Right lung (tissue), 10 donors: ENCODE measurements around the gene SRRD. TPM values are rescaled to one million over a fixed set of nuclear protein-coding genes. Genes with fewer than 3 reads are reported as not detected.
"Not testable (repeated sequence)": the region's sequence is repeated elsewhere in the genome, so short reads cannot be mapped to it uniquely, and the experiment has no call there.

Source experiments
- DNase-seq, 2 donors: peaks; one replicate each; pipeline ENCODE4 v3.0.0-alpha.2; 2013
- long read RNA-seq, 8 donors: transcript quantifications; one replicate each; lab custom pipeline, GENCODE V29; 2026
- polyA plus RNA-seq, 5 donors: library from polyadenylated mRNA; unstranded; fragments of 120-200 nt; gene quantifications; one replicate each; pipeline versions ENCODE4 v1.2.1 to v1.2.3, GENCODE V29; 2013; ENCODE audit warnings: inconsistent platforms in 1 of 5, low replicate concordance in 1 of 5; ENCODE audit not compliant: insufficient read length in 5 of 5, insufficient read depth in 1 of 5

Gene SRRD
- polyA plus RNA-seq, result 10 to 100 TPM; 23.4 to 35.2 (median 28.4) TPM
- long read RNA-seq, donor 1, full-length matches to known transcripts, result 10 of 47 reads
- long read RNA-seq, donor 1, partial matches to known transcripts, result 32 of 47 reads
- long read RNA-seq, donor 1, other reads (novel, unspliced or antisense), result 5 of 47 reads
- long read RNA-seq, donor 2, full-length matches to known transcripts, result 3 of 3 reads
- long read RNA-seq, donor 2, partial matches to known transcripts, result 0 of 3 reads
- long read RNA-seq, donor 2, other reads (novel, unspliced or antisense), result 0 of 3 reads
- long read RNA-seq, donor 3, full-length matches to known transcripts, result 5 of 42 reads
- long read RNA-seq, donor 3, partial matches to known transcripts, result 37 of 42 reads
- long read RNA-seq, donor 3, other reads (novel, unspliced or antisense), result 0 of 42 reads
- long read RNA-seq, donor 4, full-length matches to known transcripts, result 4 of 4 reads
- long read RNA-seq, donor 4, partial matches to known transcripts, result 0 of 4 reads
- long read RNA-seq, donor 4, other reads (novel, unspliced or antisense), result 0 of 4 reads
- long read RNA-seq, donor 5, full-length matches to known transcripts, result 14 of 73 reads
- long read RNA-seq, donor 5, partial matches to known transcripts, result 38 of 73 reads
- long read RNA-seq, donor 5, other reads (novel, unspliced or antisense), result 21 of 73 reads
- long read RNA-seq, donor 6, full-length matches to known transcripts, result 14 of 27 reads
- long read RNA-seq, donor 6, partial matches to known transcripts, result 0 of 27 reads
- long read RNA-seq, donor 6, other reads (novel, unspliced or antisense), result 13 of 27 reads
- long read RNA-seq, donor 7, full-length matches to known transcripts, result 3 of 10 reads
- long read RNA-seq, donor 7, partial matches to known transcripts, result 7 of 10 reads
- long read RNA-seq, donor 7, other reads (novel, unspliced or antisense), result 0 of 10 reads
- long read RNA-seq, donor 8, full-length matches to known transcripts, result 4 of 4 reads
- long read RNA-seq, donor 8, partial matches to known transcripts, result 0 of 4 reads
- long read RNA-seq, donor 8, other reads (novel, unspliced or antisense), result 0 of 4 reads

GRCh38 chr22:26483439-26484359 lies at the start of gene SRRD, which contains the start of gene HPS4:
Gene SRRD, plus strand, starts transcription at chr22:26483877. Its CDS starts 14 bp downstream, at chr22:26483891.
Gene HPS4, minus strand, starts transcription at chr22:26483783. Its CDS starts 2,021 bp downstream, at chr22:26481762.
- DNase-seq, result peak; percentile 90 to 92

GRCh38 chr22:26435327-26436093 lies 48.2 kb upstream of the SRRD start:
- DNase-seq, result no peak

- DNase-seq, result no peak
These were observed 46.7 kb upstream of the SRRD start for GRCh38 chr22:26436903-26437515.

GRCh38 chr22:26437694-26438392 lies 45.8 kb upstream of the SRRD start:
- DNase-seq, result no peak

- DNase-seq, result not testable (repeated sequence)
These were observed 44.9 kb upstream of the SRRD start for GRCh38 chr22:26438776-26439175.

GRCh38 chr22:26439559-26439958 lies 44.1 kb upstream of the SRRD start:
- DNase-seq, result no peak

- DNase-seq, result no peak
These were observed 41.5 kb upstream of the SRRD start for GRCh38 chr22:26442086-26442756.

- DNase-seq, result no peak
These were observed 39.6 kb upstream of the SRRD start for GRCh38 chr22:26443901-26444690.

- no peak for DNase-seq
These were observed 38.9 kb upstream of the SRRD start for GRCh38 chr22:26444777-26445176.

GRCh38 chr22:26445577-26446275 lies 38.0 kb upstream of the SRRD start:
- DNase-seq, result no peak

- no peak for DNase-seq
These were observed 36.7 kb upstream of the SRRD start for GRCh38 chr22:26446808-26447515.

- no peak for DNase-seq
These were observed 35.9 kb upstream of the SRRD start for GRCh38 chr22:26447584-26448329.

- no peak for DNase-seq
These were observed 35.3 kb upstream of the SRRD start for GRCh38 chr22:26448334-26448733.

GRCh38 chr22:26448941-26449340 lies 34.7 kb upstream of the SRRD start:
- DNase-seq, result no peak

GRCh38 chr22:26450453-26451185 lies 33.1 kb upstream of the SRRD start:
- no peak for DNase-seq
